H9 (cell line): ENCODE data around the gene ZNF586. TPM values are rescaled to one million over a fixed set of nuclear protein-coding genes. Genes with fewer than 3 reads are reported as not detected.

Experiments
- DNase-seq: peaks from one replicate; pipeline ENCODE4 v3.0.0-alpha.2; 2017
- H2AFZ ChIP-seq: one replicate; pipeline ENCODE4 v1.6.1; 2013; ENCODE audit warnings: mild to moderate bottlenecking, low read length, control low read depth, moderate library complexity
- H2AK5ac ChIP-seq: 2 replicates; pipeline ENCODE4 v1.6.1; 2013; ENCODE audit warnings: low read length, control low read depth, mixed read lengths; ENCODE audit not compliant: insufficient read length
- H2BK120ac ChIP-seq: one replicate; pipeline ENCODE4 v1.6.1; 2013; ENCODE audit warnings: low read depth, mild to moderate bottlenecking, low read length, control low read depth, inconsistent platforms; ENCODE audit not compliant: poor library complexity, severe bottlenecking
- H2BK12ac ChIP-seq: 2 replicates; pipeline ENCODE4 v1.6.1; 2013; ENCODE audit warnings: low read length, control low read depth, mixed read lengths, low read depth; ENCODE audit not compliant: insufficient read length
- H2BK15ac ChIP-seq: 2 replicates; pipeline ENCODE4 v1.6.1; 2013; ENCODE audit warnings: low read depth, low read length, control low read depth
- H2BK20ac ChIP-seq: one replicate; pipeline ENCODE4 v1.6.1; 2013; ENCODE audit warnings: low read depth, mild to moderate bottlenecking, low read length, control low read depth, inconsistent platforms; ENCODE audit not compliant: poor library complexity, severe bottlenecking
- H2BK5ac ChIP-seq: 2 replicates; pipeline ENCODE4 v1.6.1; 2013; ENCODE audit warnings: low read length, control low read depth, mixed read lengths; ENCODE audit not compliant: insufficient read length
- H3K14ac ChIP-seq: 2 replicates; pipeline ENCODE4 v1.6.1; 2013; ENCODE audit warnings: low read length, control low read depth; ENCODE audit not compliant: insufficient read depth
- H3K18ac ChIP-seq: 2 replicates; pipeline ENCODE4 v1.6.1; 2013; ENCODE audit warnings: low read depth, mild to moderate bottlenecking, mixed read lengths, low read length, control low read depth; ENCODE audit not compliant: insufficient read length
- H3K23ac ChIP-seq: 2 replicates; pipeline ENCODE4 v1.6.1; 2013; ENCODE audit warnings: low read length, control low read depth, mixed read lengths, low read depth; ENCODE audit not compliant: insufficient read length
- H3K23me2 ChIP-seq: 2 replicates; pipeline ENCODE4 v1.6.1; 2013; ENCODE audit warnings: low read depth, mild to moderate bottlenecking, mixed read lengths, low read length, control low read depth; ENCODE audit not compliant: insufficient read length, poor library complexity, severe bottlenecking
- H3K27ac ChIP-seq: 2 replicates; pipeline ENCODE4 v1.5.1; 2013; ENCODE audit warnings: low read length, control low read depth, mixed read lengths, low read depth; ENCODE audit not compliant: insufficient read length
- H3K27me3 ChIP-seq: 2 replicates; pipeline ENCODE4 v1.6.1; 2013; ENCODE audit warnings: low read length, control low read depth, inconsistent platforms; ENCODE audit not compliant: insufficient read depth
- H3K4ac ChIP-seq: 2 replicates; pipeline ENCODE4 v1.6.1; 2013; ENCODE audit warnings: low read depth, mild to moderate bottlenecking, control low read depth, inconsistent platforms, low read length, moderate library complexity
- H3K4me1 ChIP-seq: 2 replicates; pipeline ENCODE4 v1.6.1; 2013; ENCODE audit warnings: low read length, control low read depth, inconsistent platforms; ENCODE audit not compliant: insufficient read depth
- H3K4me2 ChIP-seq: 2 replicates; pipeline ENCODE4 v1.6.1; 2013; ENCODE audit warnings: low read length, control low read depth, mixed read lengths; ENCODE audit not compliant: insufficient read length, insufficient read depth
- H3K56ac ChIP-seq: 2 replicates; pipeline ENCODE4 v1.6.1; 2013; ENCODE audit warnings: low read depth, mild to moderate bottlenecking, mixed read lengths, low read length, control low read depth; ENCODE audit not compliant: insufficient read length
- H3K79me1 ChIP-seq: 2 replicates; pipeline ENCODE4 v1.6.1; 2013; ENCODE audit warnings: low read depth, mild to moderate bottlenecking, moderate library complexity, low read length, control low read depth, inconsistent platforms; ENCODE audit not compliant: insufficient read depth, poor library complexity, severe bottlenecking
- H3K79me2 ChIP-seq: 2 replicates; pipeline ENCODE4 v1.6.1; 2013; ENCODE audit warnings: low read length, control low read depth, inconsistent platforms; ENCODE audit not compliant: insufficient read depth
- H3K9ac ChIP-seq: 2 replicates; pipeline ENCODE4 v1.6.1; 2013; ENCODE audit warnings: low read length, control low read depth, mixed read lengths; ENCODE audit not compliant: insufficient read length; ENCODE audit errors: extremely low read depth
- H3K9me3 ChIP-seq: one replicate; pipeline ENCODE4 v1.6.1; 2013; ENCODE audit warnings: low read depth, low read length, inconsistent platforms; ENCODE audit not compliant: control insufficient read depth
- H3T11ph ChIP-seq: one replicate; pipeline ENCODE4 v1.6.1; 2013; ENCODE audit warnings: mild to moderate bottlenecking, low read length, control low read depth, inconsistent platforms
- H4K20me1 ChIP-seq: one replicate; pipeline ENCODE4 v1.6.1; 2013; ENCODE audit not compliant: control insufficient read depth, insufficient read length, insufficient read depth
- H4K5ac ChIP-seq: 2 replicates; pipeline ENCODE4 v1.6.1; 2013; ENCODE audit warnings: low read depth, mild to moderate bottlenecking, mixed read lengths, low read length, control low read depth; ENCODE audit not compliant: insufficient read length
- H4K8ac ChIP-seq: replicated peaks from 2 replicates; pipeline ENCODE4 v1.6.1; 2013; ENCODE audit warnings: low read length, control low read depth, mixed read lengths, low read depth; ENCODE audit not compliant: insufficient read length
- H4K91ac ChIP-seq: 2 replicates; pipeline ENCODE4 v1.6.1; 2013; ENCODE audit warnings: low read depth, mild to moderate bottlenecking, moderate library complexity, mixed read lengths, low read length, control low read depth; ENCODE audit not compliant: insufficient read length
- H3K27ac Mint-ChIP-seq, 3 experiments: 2 replicates in 2 of 3; 3 replicates in 1 of 3; pipeline ENCODE4 v1.8.0; 2020 to 2021; ENCODE audit warnings: mixed read lengths in 3 of 3, mild to moderate bottlenecking in 1 of 3, moderate library complexity in 1 of 3
- H3K27me3 Mint-ChIP-seq: 2 replicates; pipeline ENCODE4 v1.8.0; 2021; ENCODE audit warnings: low read depth, mild to moderate bottlenecking, moderate library complexity, mixed read lengths
- H3K36me3 Mint-ChIP-seq, 3 experiments: 2 replicates in 2 of 3; 3 replicates in 1 of 3; pipeline ENCODE4 v1.8.0; 2020 to 2021; ENCODE audit warnings: low read depth in 3 of 3, mixed read lengths in 3 of 3; ENCODE audit not compliant: insufficient read depth in 1 of 3
- H3K4me1 Mint-ChIP-seq, 2 experiments: 2 replicates each; pipeline ENCODE4 v1.8.0; 2020; ENCODE audit warnings: mixed read lengths in 2 of 2
- H3K4me3 Mint-ChIP-seq, 2 experiments: 2 replicates in 1 of 2; 3 replicates in 1 of 2; pipeline ENCODE4 v1.8.0; 2020 to 2021; ENCODE audit warnings: mild to moderate bottlenecking in 2 of 2, mixed read lengths in 2 of 2, moderate library complexity in 1 of 2
- H3K9me3 Mint-ChIP-seq, 2 experiments: 2 replicates in 1 of 2; 3 replicates in 1 of 2; pipeline ENCODE4 v1.8.0; 2020; ENCODE audit warnings: mild to moderate bottlenecking in 2 of 2, mixed read lengths in 2 of 2, moderate library complexity in 1 of 2
- WGBS: extraction: QIAGEN DNeasy Blood & Tissue Kit; methylation state at CpG from one replicate; pipeline ENCODE4 v1.1.7; 2013; ENCODE audit warnings: missing lambda C conversion rate, low lambda C conversion rate, mixed read lengths; ENCODE audit not compliant: insufficient read length; ENCODE audit errors: extremely low coverage; 5-methylcytosine and 5-hydroxymethylcytosine counted together
- total RNA-seq: library from RNA; stranded (reverse); gene quantifications from 2 replicates; pipeline ENCODE4 v1.2.1, GENCODE V29; 2021
- TF ChIP-seq, protein P1 (sequence below): fragments of 200-600 bp; sonication (generic); conservative IDR thresholded peaks from 3 replicates; pipeline ENCODE4 v1.8.0; 2021; ENCODE audit warnings: antibody characterized with exemption, mild to moderate bottlenecking

ZNF586 gene
- total RNA-seq, 1 experiment from 2014 or later = 17.6 TPM

DNA sequence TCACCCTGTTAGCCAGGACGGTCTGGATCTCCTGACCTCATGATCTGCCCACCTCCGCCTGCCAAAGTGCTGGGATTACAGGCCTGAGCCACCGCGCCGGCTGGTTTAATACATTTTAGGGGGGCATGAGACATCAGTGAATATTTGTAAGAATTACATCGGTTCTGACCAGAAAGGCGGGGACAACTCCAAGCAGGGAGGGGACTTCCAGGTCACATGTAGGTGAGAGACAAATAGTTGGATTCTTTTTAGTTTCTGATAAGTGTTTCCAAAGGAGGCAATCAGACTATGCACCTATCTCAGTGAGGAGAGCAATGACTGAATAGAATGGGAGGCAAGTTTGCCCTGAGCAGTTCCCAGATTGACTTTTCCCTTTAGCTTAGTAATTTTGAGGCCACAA is 48.9 kb downstream of the ZNF586 start:
- Histone ChIP-seq H4K5ac (no peak overlapping the region), H3K79me1 (no peaks in the 10 kb centered on the region), H2AFZ (no peak overlapping the region), H3K27me3 (no peaks in the 10 kb centered on the region), H2BK120ac (no peak overlapping the region), H2BK20ac (no peak overlapping the region), H3K4me2 (no peak overlapping the region), H3K9ac (no peak overlapping the region), H4K91ac (no peak overlapping the region), H2BK12ac (no peak overlapping the region), H3K79me2 (peaks cover 28% of the 10 kb centered on the region; the same call in 1 of the 2 replicates), H2BK5ac (no peak overlapping the region), H3K27ac (no peak overlapping the region), H4K20me1 (no peaks in the 10 kb centered on the region), H3K56ac (no peak overlapping the region), H3K4ac (no peak overlapping the region), H2BK15ac (no peak overlapping the region), H3K23ac (no peak overlapping the region), H4K8ac (no peak overlapping the region), H2AK5ac (no peak overlapping the region), H3K18ac (no peak overlapping the region), H3K23me2 (peaks cover 14% of the 10 kb centered on the region), H3T11ph (no peak overlapping the region), H3K14ac (no peak overlapping the region), H3K9me3 (no peaks in the 10 kb centered on the region), H3K4me1 (no peaks in the 10 kb centered on the region; the same call in 1 of the 2 replicates)
- Mint-ChIP-seq H3K36me3 (peaks cover 6 to 34% (median 26%) of the 10 kb centered on the region in 3 experiments), H3K9me3 (peaks cover 0 to 2% of the 10 kb centered on the region in 2 experiments; a peak in 1 of 5 replicates), H3K4me1 (peaks cover 45 to 47% of the 10 kb centered on the region in 2 experiments), H3K27ac (peak overlapping the region; percentile 59 to 81 (median 66); a peak in 5 of 7 replicates), H3K4me3 (peak overlapping the region; percentile 96 to 98), H3K27me3 (no peaks in the 10 kb centered on the region)
- no peak for DNase-seq
- WGBS = no CpG with 5 or more reads among the region's 7 CpGs
- TF ChIP-seq, protein P1, sequence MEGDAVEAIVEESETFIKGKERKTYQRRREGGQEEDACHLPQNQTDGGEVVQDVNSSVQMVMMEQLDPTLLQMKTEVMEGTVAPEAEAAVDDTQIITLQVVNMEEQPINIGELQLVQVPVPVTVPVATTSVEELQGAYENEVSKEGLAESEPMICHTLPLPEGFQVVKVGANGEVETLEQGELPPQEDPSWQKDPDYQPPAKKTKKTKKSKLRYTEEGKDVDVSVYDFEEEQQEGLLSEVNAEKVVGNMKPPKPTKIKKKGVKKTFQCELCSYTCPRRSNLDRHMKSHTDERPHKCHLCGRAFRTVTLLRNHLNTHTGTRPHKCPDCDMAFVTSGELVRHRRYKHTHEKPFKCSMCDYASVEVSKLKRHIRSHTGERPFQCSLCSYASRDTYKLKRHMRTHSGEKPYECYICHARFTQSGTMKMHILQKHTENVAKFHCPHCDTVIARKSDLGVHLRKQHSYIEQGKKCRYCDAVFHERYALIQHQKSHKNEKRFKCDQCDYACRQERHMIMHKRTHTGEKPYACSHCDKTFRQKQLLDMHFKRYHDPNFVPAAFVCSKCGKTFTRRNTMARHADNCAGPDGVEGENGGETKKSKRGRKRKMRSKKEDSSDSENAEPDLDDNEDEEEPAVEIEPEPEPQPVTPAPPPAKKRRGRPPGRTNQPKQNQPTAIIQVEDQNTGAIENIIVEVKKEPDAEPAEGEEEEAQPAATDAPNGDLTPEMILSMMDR = no peak
